CD14-positive monocyte (primary cell): ENCODE results near the gene PRKCA. TPM values are rescaled to one million over a fixed set of nuclear protein-coding genes. Genes with fewer than 3 reads are reported as not detected.

Experiments used
- DNase-seq, 3 donors: peaks; one replicate each; pipeline ENCODE4 v3.0.0-alpha.2; 2011 to 2022
- H2AFZ ChIP-seq: 2 replicates; pipeline ENCODE4 v1.6.0; 2012; ENCODE audit warnings: mild to moderate bottlenecking, low read depth, low read length, inconsistent platforms; ENCODE audit not compliant: insufficient read depth, poor library complexity, severe bottlenecking
- H3K27ac ChIP-seq, 2 donors: 1 replicate in 1 of 2; 2 replicates in 1 of 2; pipeline ENCODE4 v1.5.1; 2012 to 2013; ENCODE audit warnings: low read length in 2 of 2, control low read depth in 1 of 2, inconsistent platforms in 1 of 2, low read depth in 1 of 2, mild to moderate bottlenecking in 1 of 2
- H3K27me3 ChIP-seq, 2 donors: one replicate each; pipeline versions ENCODE4 v1.6.0 to v1.6.1; 2011 to 2013; ENCODE audit warnings: low read length in 2 of 2; ENCODE audit not compliant: control insufficient read depth in 2 of 2, insufficient read depth in 2 of 2
- H3K36me3 ChIP-seq, 2 donors: replicated peaks in 1 of 2; 1 replicate in 1 of 2; 2 replicates in 1 of 2; pipeline versions ENCODE4 v1.5.1 to v1.6.1; 2012 to 2013; ENCODE audit warnings: low read length in 2 of 2, control low read depth in 1 of 2, inconsistent platforms in 1 of 2, mild to moderate bottlenecking in 1 of 2; ENCODE audit not compliant: insufficient read depth in 2 of 2, control insufficient read depth in 1 of 2
- H3K4me1 ChIP-seq, 2 donors: 1 replicate in 1 of 2; 2 replicates in 1 of 2; pipeline versions ENCODE4 v1.5.1 to v1.6.1; 2012 to 2013; ENCODE audit warnings: low read length in 2 of 2, control low read depth in 1 of 2, inconsistent platforms in 1 of 2, mild to moderate bottlenecking in 1 of 2, moderate library complexity in 1 of 2; ENCODE audit not compliant: insufficient read depth in 2 of 2, control insufficient read depth in 1 of 2
- H3K4me2 ChIP-seq: replicated peaks from 2 replicates; pipeline ENCODE3; 2012; ENCODE audit warnings: low read length, moderate library complexity, mild to moderate bottlenecking; ENCODE audit not compliant: poor library complexity, severe bottlenecking; ENCODE audit errors: extremely low read depth
- H3K4me3 ChIP-seq, 3 experiments: fragments of 200-600 bp in 1 of 3; sonication (generic) in 1 of 3; replicated peaks in 1 of 3; 1 replicate in 2 of 3; 2 replicates in 1 of 3; pipeline ENCODE4 v1.5.1; 2011 to 2013; ENCODE audit warnings: low read length in 3 of 3, mild to moderate bottlenecking in 3 of 3, control low read depth in 2 of 3, low read depth in 2 of 3, inconsistent platforms in 1 of 3, moderate library complexity in 1 of 3
- H3K79me2 ChIP-seq: 2 replicates; pipeline ENCODE4 v1.6.0; 2012; ENCODE audit warnings: mild to moderate bottlenecking, control low read depth, inconsistent platforms, low read length, moderate library complexity; ENCODE audit not compliant: insufficient read depth
- H3K9ac ChIP-seq: 2 replicates; pipeline ENCODE4 v1.6.0; 2017; ENCODE audit warnings: low read length, mild to moderate bottlenecking; ENCODE audit not compliant: insufficient read depth, poor library complexity, severe bottlenecking
- H3K9me3 ChIP-seq, 2 donors: replicated peaks in 1 of 2; 1 replicate in 1 of 2; 2 replicates in 1 of 2; pipeline versions ENCODE4 v1.5.1 to v1.6.1; 2012 to 2013; ENCODE audit warnings: low read length in 2 of 2, control low read depth in 1 of 2; ENCODE audit not compliant: control insufficient read depth in 1 of 2, insufficient read depth in 1 of 2
- H4K20me1 ChIP-seq: 2 replicates; pipeline ENCODE4 v1.6.0; 2012; ENCODE audit warnings: mild to moderate bottlenecking, low read length, control low read depth, moderate library complexity; ENCODE audit not compliant: insufficient read depth
- H3K27ac Mint-ChIP-seq, 7 donors: one replicate each; pipeline ENCODE4 v1.8.0; 2020; ENCODE audit warnings: mild to moderate bottlenecking in 7 of 7, mixed read lengths in 7 of 7, moderate library complexity in 6 of 7, inconsistent platforms in 2 of 7
- H3K27me3 Mint-ChIP-seq, 3 donors: one replicate each; pipeline ENCODE4 v1.8.0; 2021 to 2022; ENCODE audit warnings: low read depth in 3 of 3, mild to moderate bottlenecking in 3 of 3, mixed read lengths in 3 of 3, moderate library complexity in 3 of 3, inconsistent platforms in 1 of 3
- H3K36me3 Mint-ChIP-seq, 2 donors: one replicate each; pipeline ENCODE4 v1.8.0; 2020; ENCODE audit warnings: mixed read lengths in 2 of 2, inconsistent platforms in 1 of 2, mild to moderate bottlenecking in 1 of 2
- H3K4me1 Mint-ChIP-seq: one replicate; pipeline ENCODE4 v1.8.0; 2020; ENCODE audit warnings: mild to moderate bottlenecking, mixed read lengths
- H3K4me3 Mint-ChIP-seq, 2 donors: one replicate each; pipeline ENCODE4 v1.8.0; 2020; ENCODE audit warnings: mild to moderate bottlenecking in 2 of 2, mixed read lengths in 2 of 2, moderate library complexity in 1 of 2
- H3K9me3 Mint-ChIP-seq, 7 donors: one replicate each; pipeline ENCODE4 v1.8.0; 2020 to 2022; ENCODE audit warnings: mixed read lengths in 7 of 7, mild to moderate bottlenecking in 6 of 7, moderate library complexity in 6 of 7, inconsistent platforms in 2 of 7
- CTCF ChIP-seq: fragments of 200-600 bp; IDR thresholded peaks from one replicate; pipeline ENCODE4 v1.8.0; 2022; ENCODE audit warnings: antibody characterized with exemption, mild to moderate bottlenecking
- WGBS: methylation state at CpG from one replicate; pipeline ENCODE4 v1.1.5; 2013; ENCODE audit warnings: missing lambda C conversion rate; ENCODE audit not compliant: insufficient coverage; 5-methylcytosine and 5-hydroxymethylcytosine counted together
- intact Hi-C, 2 donors: fragments of 100-400 bp; cut with micrococcal nuclease; formaldehyde crosslinking; loops; one replicate each; pipeline versions ENCODE4 v1.15.0 to v1.15.1; 2023
- polyA plus RNA-seq, 3 donors: library from polyadenylated mRNA; depleted of rRNA in 1 of 3; unstranded in 2 of 3; stranded (reverse) in 1 of 3; fragments of 300-500 nt in 2 of 3; fragments of >200 nt in 1 of 3; fragmentation: Illumina TruSeq in 2 of 3; gene quantifications; 1 replicate in 2 of 3; 2 replicates in 1 of 3; pipeline ENCODE4 v1.2.3, GENCODE V29; 2012 to 2021

PRKCA gene
- polyA plus RNA-seq, 3 donors: 0.22 to 7.1 (median 0.30) TPM

- TF ChIP-seq CTCF: no peak
- Histone ChIP-seq H3K4me2 (no peak overlapping the region), H3K27me3 (no peaks in the 10 kb centered on the region), H3K4me3 (no peak overlapping the region), H3K4me1 (peaks cover 16 to 28% of the 10 kb centered on the region in 2 donors), H4K20me1 (no peaks in the 10 kb centered on the region), H3K9me3 (no peaks in the 10 kb centered on the region), H3K9ac (no peak overlapping the region), H3K27ac (no peak overlapping the region), H3K79me2 (no peaks in the 10 kb centered on the region), H3K36me3 (peaks cover 0 to 5% of the 10 kb centered on the region in 2 donors), H2AFZ (no peak overlapping the region)
- intact Hi-C loops: no loop called here
- 100% methylated on average over 1 of the region's 4 CpGs for WGBS
- H3K4me3 Mint-ChIP-seq: no peak overlapping the region
- peaks cover 27% of the 10 kb centered on the region for H3K4me1 Mint-ChIP-seq
- H3K27me3 Mint-ChIP-seq: peaks cover 0 to 1% (median 0%) of the 10 kb centered on the region in 3 donors
- H3K27ac Mint-ChIP-seq: no peak overlapping the region
- peaks cover 0 to 6% (median 0%) of the 10 kb centered on the region in 7 donors for H3K9me3 Mint-ChIP-seq
- no peak for DNase-seq
- H3K36me3 Mint-ChIP-seq: peaks cover 9 to 13% of the 10 kb centered on the region in 2 donors
These were observed 189.7 kb downstream of the PRKCA start for GRCh38 chr17:66492080-66492479.

- no peaks in the 10 kb centered on the region for H3K27me3 Mint-ChIP-seq
- Histone ChIP-seq H3K4me3 (no peak overlapping the region), H3K36me3 (peaks cover 0 to 7% of the 10 kb centered on the region in 2 donors), H3K27me3 (no peaks in the 10 kb centered on the region), H3K4me1 (peaks cover 16 to 28% of the 10 kb centered on the region in 2 donors), H3K79me2 (no peaks in the 10 kb centered on the region), H2AFZ (no peak overlapping the region), H4K20me1 (no peaks in the 10 kb centered on the region), H3K9ac (no peak overlapping the region), H3K4me2 (no peak overlapping the region), H3K27ac (no peak overlapping the region), H3K9me3 (no peaks in the 10 kb centered on the region)
- peaks cover 27% of the 10 kb centered on the region for H3K4me1 Mint-ChIP-seq
- TF ChIP-seq CTCF: no peak
- H3K27ac Mint-ChIP-seq: peak overlapping the region in 1 of 7 donors; percentile 40
- intact Hi-C loops: no loop called here
- no peak overlapping the region for H3K4me3 Mint-ChIP-seq
- peaks cover 14 to 16% of the 10 kb centered on the region in 2 donors for H3K36me3 Mint-ChIP-seq
- no peak for DNase-seq
- WGBS: 54% methylated on average over 5 of the region's 6 CpGs
- peaks cover 0 to 6% (median 0%) of the 10 kb centered on the region in 7 donors for H3K9me3 Mint-ChIP-seq
These were observed 190.2 kb downstream of the PRKCA start for GRCh38 chr17:66492561-66493005.
